Body of pancreas (tissue), 4 donors: Measurements from ENCODE around the gene ASTN2. TPM values are rescaled to one million over a fixed set of nuclear protein-coding genes. Genes with fewer than 3 reads are reported as not detected.

Experiments
- ATAC-seq: fragments of 150-250 bp; one replicate; pipeline ENCODE4 v1.9.1; 2016
- DNase-seq, 4 donors: peaks; one replicate each; pipeline ENCODE4 v3.0.0-alpha.2; 2019
- H3K27ac ChIP-seq, 4 donors: fragments of 200-600 bp; sonication (generic); 1 replicate in 3 of 4; 2 replicates in 1 of 4; pipeline versions ENCODE4 v1.5.1 to v1.6.1; 2016 to 2019; ENCODE audit warnings: mild to moderate bottlenecking in 1 of 4, mixed read lengths in 1 of 4, moderate library complexity in 1 of 4
- H3K27me3 ChIP-seq, 2 donors: fragments of 200-600 bp; sonication (generic); one replicate each; pipeline ENCODE4 v1.6.0; 2016; ENCODE audit warnings: mild to moderate bottlenecking in 1 of 2
- H3K36me3 ChIP-seq, 2 donors: fragments of 200-600 bp; sonication (generic); replicated peaks in 1 of 2; 2 replicates each; pipeline ENCODE4 v1.5.1; 2016; ENCODE audit warnings: low read depth in 2 of 2; ENCODE audit not compliant: insufficient read depth in 1 of 2
- H3K4me1 ChIP-seq: fragments of 200-600 bp; sonication (generic); one replicate; pipeline ENCODE4 v1.6.0; 2016
- H3K4me3 ChIP-seq, 2 donors: fragments of 200-600 bp; sonication (generic); 1 replicate in 1 of 2; 2 replicates in 1 of 2; pipeline ENCODE4 v1.5.1; 2016 to 2019
- H3K9me3 ChIP-seq, 3 donors: fragments of 200-600 bp; sonication (generic); 1 replicate in 2 of 3; 2 replicates in 1 of 3; pipeline ENCODE4 v1.5.1; 2016
- POLR2A ChIP-seq, 3 donors: fragments of 450-650 bp; IDR thresholded peaks; one replicate each; pipeline ENCODE4 v1.6.1; 2016; ENCODE audit warnings: antibody characterized with exemption in 3 of 3, mild to moderate bottlenecking in 2 of 3
- WGBS, 2 donors: methylation state at CpG; one replicate each; pipeline ENCODE4 v1.1.5; 2017; 5-methylcytosine and 5-hydroxymethylcytosine counted together
- intact Hi-C: fragments of 100-400 bp; cut with DNase I; formaldehyde crosslinking; loops from one replicate; pipeline ENCODE4 v1.15.1; 2023
- total RNA-seq, 2 donors: library from RNA; depleted of rRNA; stranded (reverse); fragments of >200 nt; gene quantifications; one replicate each; pipeline ENCODE4 v1.1.0, GENCODE V29; 2016
- TF ChIP-seq, protein P1 (sequence below), 7 experiments: fragments of 450-650 bp in 4 of 7; fragments of 200-600 bp in 3 of 7; sonication (generic) in 3 of 7; IDR thresholded peaks; one replicate each; pipeline ENCODE4 v1.5.1; 2016 to 2019; ENCODE audit warnings: antibody characterized with exemption in 7 of 7

The ASTN2 gene
- total RNA-seq, 2 donors from 2014 or later, result 8.2 to 9.6 TPM

- TF ChIP-seq POLR2A (IDR thresholded peaks at IDR 0.05), result no peak
- TF ChIP-seq, protein P1, sequence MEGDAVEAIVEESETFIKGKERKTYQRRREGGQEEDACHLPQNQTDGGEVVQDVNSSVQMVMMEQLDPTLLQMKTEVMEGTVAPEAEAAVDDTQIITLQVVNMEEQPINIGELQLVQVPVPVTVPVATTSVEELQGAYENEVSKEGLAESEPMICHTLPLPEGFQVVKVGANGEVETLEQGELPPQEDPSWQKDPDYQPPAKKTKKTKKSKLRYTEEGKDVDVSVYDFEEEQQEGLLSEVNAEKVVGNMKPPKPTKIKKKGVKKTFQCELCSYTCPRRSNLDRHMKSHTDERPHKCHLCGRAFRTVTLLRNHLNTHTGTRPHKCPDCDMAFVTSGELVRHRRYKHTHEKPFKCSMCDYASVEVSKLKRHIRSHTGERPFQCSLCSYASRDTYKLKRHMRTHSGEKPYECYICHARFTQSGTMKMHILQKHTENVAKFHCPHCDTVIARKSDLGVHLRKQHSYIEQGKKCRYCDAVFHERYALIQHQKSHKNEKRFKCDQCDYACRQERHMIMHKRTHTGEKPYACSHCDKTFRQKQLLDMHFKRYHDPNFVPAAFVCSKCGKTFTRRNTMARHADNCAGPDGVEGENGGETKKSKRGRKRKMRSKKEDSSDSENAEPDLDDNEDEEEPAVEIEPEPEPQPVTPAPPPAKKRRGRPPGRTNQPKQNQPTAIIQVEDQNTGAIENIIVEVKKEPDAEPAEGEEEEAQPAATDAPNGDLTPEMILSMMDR (IDR thresholded peaks at IDR 0.05), result no peak
- Histone ChIP-seq H3K4me1 (no peaks in the 10 kb centered on the region), H3K27me3 (no peaks in the 10 kb centered on the region), H3K4me3 (no peak overlapping the region), H3K27ac (no peak overlapping the region), H3K36me3 (no peaks in the 10 kb centered on the region), H3K9me3 (no peaks in the 10 kb centered on the region)
- ATAC-seq (no peak), DNase-seq (no peak)
- intact Hi-C loops, result no loop called here
- 78 to 91% methylated on average over 1 of the region's 1 CpG for WGBS, 2 donors
Observed at GRCh38 chr9:116587919-116588318, 826.9 kb downstream of the ASTN2 start.

GRCh38 chr9:116585896-116586295 lies 829.0 kb downstream of the ASTN2 start:
- Histone ChIP-seq H3K4me1 (peaks cover 12% of the 10 kb centered on the region), H3K27me3 (no peaks in the 10 kb centered on the region), H3K9me3 (no peaks in the 10 kb centered on the region), H3K27ac (no peak overlapping the region), H3K36me3 (no peaks in the 10 kb centered on the region), H3K4me3 (no peak overlapping the region)
- ATAC-seq (no peak), DNase-seq (no peak)
- intact Hi-C loops, result no loop called here
- TF ChIP-seq, protein P1 (IDR thresholded peaks at IDR 0.05), result no peak
- TF ChIP-seq POLR2A (IDR thresholded peaks at IDR 0.05), result no peak
- 94 to 96% methylated on average over 1 of the region's 1 CpG for WGBS, 2 donors

DNA sequence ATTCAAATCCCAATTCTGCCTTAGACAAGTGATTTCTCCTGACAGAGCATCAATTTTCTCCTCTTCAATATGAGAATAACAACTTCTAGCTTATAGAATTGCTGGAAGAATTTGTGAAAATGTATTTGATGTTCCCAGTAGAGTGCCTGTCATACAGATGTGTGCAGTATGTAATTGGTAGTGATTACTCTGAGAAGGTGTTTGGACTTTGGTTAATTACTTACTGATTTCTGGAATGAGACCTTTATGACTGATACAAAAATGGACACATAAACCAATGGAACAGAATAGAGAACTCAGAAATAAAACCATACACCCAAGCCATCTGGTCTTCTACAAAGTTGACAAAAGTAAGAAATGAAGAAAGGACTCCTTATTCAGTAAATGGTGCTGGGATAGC lies 829.7 kb downstream of the ASTN2 start:
- H3K4me1 ChIP-seq, result peaks cover 12% of the 10 kb centered on the region
- DNase-seq (no peak), ATAC-seq (no peak)
- no peaks in the 10 kb centered on the region for H3K9me3 ChIP-seq
- H3K27ac ChIP-seq, result no peak overlapping the region
- TF ChIP-seq, protein P1 (IDR thresholded peaks at IDR 0.05), result no peak
- no peak for TF ChIP-seq POLR2A (IDR thresholded peaks at IDR 0.05)
- H3K27me3 ChIP-seq, result no peaks in the 10 kb centered on the region
- H3K4me3 ChIP-seq, result no peak overlapping the region
- no peaks in the 10 kb centered on the region for H3K36me3 ChIP-seq
- intact Hi-C loops, result no loop called here

DNA sequence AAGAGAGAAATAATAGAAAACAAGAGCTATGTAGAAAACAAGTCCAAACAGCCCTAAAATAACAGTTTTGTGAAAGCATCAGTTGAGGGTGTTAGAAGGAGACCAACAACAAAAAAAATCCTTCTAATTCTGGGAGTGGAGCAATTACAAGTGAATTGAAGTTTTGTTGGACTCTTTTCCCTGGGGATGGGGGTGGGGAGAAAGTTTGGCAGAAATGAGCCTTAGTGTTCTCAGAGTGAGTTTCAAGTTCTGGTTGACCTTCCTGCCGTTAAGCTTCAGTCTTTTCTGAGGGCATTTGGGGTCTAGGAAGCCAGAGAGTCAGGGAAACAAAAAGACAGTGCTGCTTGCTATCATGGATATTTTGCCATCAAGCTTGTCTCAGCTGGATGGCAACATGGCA lies 834.0 kb downstream of the ASTN2 start:
- TF ChIP-seq, protein P1 (IDR thresholded peaks at IDR 0.05), result no peak
- no peak for TF ChIP-seq POLR2A (IDR thresholded peaks at IDR 0.05)
- Histone ChIP-seq H3K27ac (no peak overlapping the region), H3K4me3 (no peak overlapping the region), H3K36me3 (no peaks in the 10 kb centered on the region), H3K4me1 (peaks cover 12% of the 10 kb centered on the region), H3K27me3 (no peaks in the 10 kb centered on the region), H3K9me3 (no peaks in the 10 kb centered on the region)
- intact Hi-C loops, result no loop called here
- no peak for ATAC-seq
- no peak for DNase-seq
- WGBS, 2 donors, result 35 to 62% methylated on average over 1 of the region's 1 CpG

- no peak overlapping the region for H3K4me3 ChIP-seq
- intact Hi-C loops, result loop anchor here (10.0 kb wide), 2 partner anchors 422 to 982 kb away; partner anchors contain the start of gene PAPPA
- no peaks in the 10 kb centered on the region for H3K27me3 ChIP-seq
- H3K4me1 ChIP-seq, result peaks cover 31% of the 10 kb centered on the region
- no peaks in the 10 kb centered on the region for H3K36me3 ChIP-seq
- H3K9me3 ChIP-seq, result no peaks in the 10 kb centered on the region
- 80 to 87% methylated on average over 4 of the region's 4 CpGs for WGBS, 2 donors
- no peak for TF ChIP-seq POLR2A (IDR thresholded peaks at IDR 0.05)
- TF ChIP-seq, protein P1 (IDR thresholded peaks at IDR 0.05), result no peak
- DNase-seq, result no peak
- no peak for ATAC-seq
- H3K27ac ChIP-seq, result no peak overlapping the region
Observed at GRCh38 chr9:116576386-116576785, 838.5 kb downstream of the ASTN2 start.
